OCI-LY1 (cell line): ENCODE data around the gene WDR20.

Experiments
- H2AFZ ChIP-seq: fragments of 200-600 bp; sonication (generic), shearing (Covaris generic); 2 replicates; pipeline ENCODE4 v1.6.0; 2014; ENCODE audit warnings: antibody characterized with exemption, mild to moderate bottlenecking, low read length
- H3F3A ChIP-seq: fragments of 200-600 bp; sonication (generic), shearing (Covaris generic); 2 replicates; pipeline ENCODE4 v1.6.0; 2014; ENCODE audit warnings: mild to moderate bottlenecking, antibody characterized with exemption, low read length, moderate library complexity; ENCODE audit not compliant: insufficient read depth
- H3K27ac ChIP-seq: fragments of 200-600 bp; sonication (generic); 2 replicates; pipeline ENCODE4 v1.5.1; 2014; ENCODE audit warnings: low read length, mixed run types, mild to moderate bottlenecking, low read depth; ENCODE audit not compliant: poor library complexity, severe bottlenecking
- H3K27me3 ChIP-seq: fragments of 200-600 bp; sonication (generic); 2 replicates; pipeline ENCODE4 v1.6.0; 2014; ENCODE audit warnings: antibody characterized with exemption, mild to moderate bottlenecking, low read length, moderate library complexity; ENCODE audit not compliant: insufficient read depth
- H3K36me3 ChIP-seq: fragments of 200-600 bp; sonication (generic); 2 replicates; pipeline ENCODE4 v1.6.1; 2014; ENCODE audit warnings: mild to moderate bottlenecking, antibody characterized with exemption, low read length, moderate library complexity, mixed read lengths; ENCODE audit not compliant: insufficient read depth
- H3K4me1 ChIP-seq: fragments of 200-600 bp; sonication (generic); 2 replicates; pipeline ENCODE4 v1.5.1; 2014; ENCODE audit warnings: mild to moderate bottlenecking, low read length, moderate library complexity; ENCODE audit not compliant: insufficient read depth, severe bottlenecking
- H3K4me2 ChIP-seq: fragments of 200-600 bp; sonication (generic), shearing (Covaris generic); 2 replicates; pipeline ENCODE4 v1.6.1; 2014; ENCODE audit warnings: low read length
- H3K4me3 ChIP-seq: fragments of 200-600 bp; sonication (generic); 2 replicates; pipeline ENCODE4 v1.5.1; 2014; ENCODE audit warnings: low read length, low read depth, mild to moderate bottlenecking, mixed read lengths; ENCODE audit not compliant: poor library complexity, severe bottlenecking
- H3K79me2 ChIP-seq: fragments of 200-600 bp; shearing (Covaris generic); 2 replicates; pipeline ENCODE4 v1.6.1; 2016; ENCODE audit warnings: mixed run types, low read length, mixed read lengths; ENCODE audit not compliant: insufficient read depth
- H3K9ac ChIP-seq: fragments of 200-600 bp; sonication (generic), shearing (Covaris generic); 2 replicates; pipeline ENCODE4 v1.6.1; 2014; ENCODE audit warnings: mild to moderate bottlenecking, low read length, mixed read lengths
- H3K9me2 ChIP-seq: fragments of 200-600 bp; sonication (generic), shearing (Covaris generic); 2 replicates; pipeline ENCODE4 v1.6.1; 2014; ENCODE audit warnings: low read depth, mild to moderate bottlenecking, low read length, mixed read lengths
- H3K9me3 ChIP-seq: fragments of 200-600 bp; shearing (Covaris generic); 2 replicates; pipeline ENCODE4 v1.6.1; 2014; ENCODE audit warnings: low read length, mixed read lengths
- H4K20me1 ChIP-seq: fragments of 200-600 bp; sonication (generic), shearing (Covaris generic); 2 replicates; pipeline ENCODE4 v1.6.0; 2016; ENCODE audit warnings: mild to moderate bottlenecking, low read length; ENCODE audit not compliant: insufficient read depth
- EZH2 ChIP-seq: fragments of 200-600 bp; sonication (generic), shearing (Covaris generic); IDR thresholded peaks from 2 replicates; pipeline ENCODE4 v1.8.0; 2017; ENCODE audit warnings: borderline replicate concordance, mixed run types, mild to moderate bottlenecking, antibody characterized with exemption, low read length, moderate library complexity, mixed read lengths
- TF ChIP-seq, protein P1 (sequence below): fragments of 200-600 bp; sonication (generic), shearing (Covaris generic); IDR thresholded peaks from 2 replicates; pipeline ENCODE4 v1.5.1; 2017; ENCODE audit warnings: mild to moderate bottlenecking, antibody characterized with exemption, low read length, moderate library complexity, mixed read lengths

WDR20 gene

DNA sequence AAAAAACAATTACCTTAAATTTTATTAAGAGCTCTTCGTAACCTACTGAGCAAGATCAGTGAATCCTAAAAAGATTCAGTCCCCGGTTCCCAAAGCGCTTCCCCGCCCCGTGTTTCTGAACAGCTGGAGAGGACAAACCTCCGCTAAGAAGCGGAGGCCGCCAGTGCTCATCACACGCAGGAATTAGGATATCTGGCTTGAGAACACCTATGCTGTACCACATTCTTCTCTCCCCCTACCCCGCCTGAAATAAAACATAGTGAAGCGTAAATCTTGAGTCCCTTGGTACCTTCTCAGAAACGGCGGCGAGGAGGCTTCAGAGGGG, 774 bp upstream of the WDR20 start:
- no peak overlapping the region for H2AFZ ChIP-seq
- H3K27ac ChIP-seq = peak overlapping the region; percentile 33
- peaks cover 4% of the 10 kb centered on the region; the same call in 1 of the 2 replicates for H3K36me3 ChIP-seq
- peaks cover 42% of the 10 kb centered on the region for H3K79me2 ChIP-seq
- no peaks in the 10 kb centered on the region for H4K20me1 ChIP-seq
- no peaks in the 10 kb centered on the region for H3K9me2 ChIP-seq
- no peaks in the 10 kb centered on the region for H3F3A ChIP-seq
- H3K4me2 ChIP-seq = peak overlapping the region; percentile 94
- peak overlapping the region; percentile 90 for H3K9ac ChIP-seq
- H3K4me1 ChIP-seq = peaks cover 27% of the 10 kb centered on the region
- no peak for TF ChIP-seq EZH2
- TF ChIP-seq, protein P1, sequence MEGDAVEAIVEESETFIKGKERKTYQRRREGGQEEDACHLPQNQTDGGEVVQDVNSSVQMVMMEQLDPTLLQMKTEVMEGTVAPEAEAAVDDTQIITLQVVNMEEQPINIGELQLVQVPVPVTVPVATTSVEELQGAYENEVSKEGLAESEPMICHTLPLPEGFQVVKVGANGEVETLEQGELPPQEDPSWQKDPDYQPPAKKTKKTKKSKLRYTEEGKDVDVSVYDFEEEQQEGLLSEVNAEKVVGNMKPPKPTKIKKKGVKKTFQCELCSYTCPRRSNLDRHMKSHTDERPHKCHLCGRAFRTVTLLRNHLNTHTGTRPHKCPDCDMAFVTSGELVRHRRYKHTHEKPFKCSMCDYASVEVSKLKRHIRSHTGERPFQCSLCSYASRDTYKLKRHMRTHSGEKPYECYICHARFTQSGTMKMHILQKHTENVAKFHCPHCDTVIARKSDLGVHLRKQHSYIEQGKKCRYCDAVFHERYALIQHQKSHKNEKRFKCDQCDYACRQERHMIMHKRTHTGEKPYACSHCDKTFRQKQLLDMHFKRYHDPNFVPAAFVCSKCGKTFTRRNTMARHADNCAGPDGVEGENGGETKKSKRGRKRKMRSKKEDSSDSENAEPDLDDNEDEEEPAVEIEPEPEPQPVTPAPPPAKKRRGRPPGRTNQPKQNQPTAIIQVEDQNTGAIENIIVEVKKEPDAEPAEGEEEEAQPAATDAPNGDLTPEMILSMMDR = no peak
- no peaks in the 10 kb centered on the region for H3K9me3 ChIP-seq
- peak overlapping the region; percentile 92 for H3K4me3 ChIP-seq
- H3K27me3 ChIP-seq = no peaks in the 10 kb centered on the region

DNA sequence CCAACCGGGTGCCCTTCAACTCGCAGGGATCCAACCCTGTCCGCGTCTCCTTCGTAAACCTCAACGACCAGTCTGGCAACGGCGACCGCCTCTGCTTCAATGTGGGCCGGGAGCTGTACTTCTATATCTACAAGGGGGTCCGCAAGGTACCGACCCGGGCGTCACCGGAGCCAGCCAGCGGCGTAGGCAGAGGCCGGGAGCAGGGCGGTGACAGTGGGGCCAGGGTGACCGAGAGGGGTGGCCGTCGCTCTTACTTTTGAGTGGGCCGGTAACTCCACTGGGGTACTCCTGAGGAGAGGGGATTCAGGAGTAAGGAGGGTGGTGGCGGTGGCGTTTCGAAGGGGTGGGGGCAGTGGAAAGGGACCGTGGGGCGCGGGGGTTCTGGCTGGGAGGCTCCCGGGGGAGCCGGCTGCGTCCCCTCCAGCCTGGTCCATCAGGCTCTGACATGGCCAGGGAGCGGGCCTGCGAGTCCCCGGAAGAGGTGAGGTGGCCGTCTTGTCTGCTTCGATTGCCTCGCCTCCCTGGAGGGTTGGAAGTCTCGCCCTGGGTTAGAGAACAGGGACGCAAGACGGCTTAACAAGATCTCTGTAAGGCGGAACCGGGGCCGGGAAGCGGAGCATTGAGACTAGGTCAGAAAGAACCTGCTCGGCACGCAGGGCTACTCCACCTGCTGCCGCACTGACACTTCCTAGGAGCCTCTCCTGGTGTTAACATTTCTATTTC, 491 bp downstream of the WDR20 start:
- Histone ChIP-seq H3K9me3 (no peaks in the 10 kb centered on the region), H3K36me3 (peaks cover 4% of the 10 kb centered on the region; the same call in 1 of the 2 replicates), H3K9me2 (no peaks in the 10 kb centered on the region), H3K4me3 (peak overlapping the region; percentile 92), H4K20me1 (no peaks in the 10 kb centered on the region), H3K27ac (peak overlapping the region; percentile 53), H3K79me2 (peaks cover 48% of the 10 kb centered on the region), H3K4me2 (peak overlapping the region; percentile 98), H3K9ac (peak overlapping the region; percentile 87), H3K27me3 (no peaks in the 10 kb centered on the region), H2AFZ (no peak overlapping the region), H3F3A (no peaks in the 10 kb centered on the region), H3K4me1 (peaks cover 27% of the 10 kb centered on the region)
- TF ChIP-seq EZH2 = no peak
- TF ChIP-seq, protein P1 = no peak

DNA sequence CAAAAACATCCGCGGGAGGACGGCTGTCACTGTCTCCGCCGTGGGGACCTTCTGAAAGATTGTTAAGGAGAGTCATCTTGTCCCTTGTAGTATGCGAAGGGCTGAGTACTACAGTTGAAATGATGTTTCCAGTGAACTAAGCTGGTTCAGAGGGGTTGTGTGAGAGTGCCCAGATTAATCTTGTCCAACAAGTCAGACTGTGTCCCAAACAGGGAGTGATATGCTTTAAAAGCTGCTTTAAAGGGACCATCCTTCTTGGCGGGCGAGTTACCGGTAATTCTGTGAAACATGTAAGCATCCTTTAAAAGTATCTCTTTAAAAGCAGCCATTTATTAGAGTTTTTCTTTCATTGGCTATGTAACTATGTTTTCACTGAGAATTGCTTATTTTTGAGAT, 1.1 kb downstream of the WDR20 start:
- H4K20me1 ChIP-seq = no peaks in the 10 kb centered on the region
- H3F3A ChIP-seq = no peaks in the 10 kb centered on the region
- H3K27ac ChIP-seq = peak overlapping the region; percentile 53
- H3K4me3 ChIP-seq = peak overlapping the region; percentile 92
- H3K36me3 ChIP-seq = peaks cover 4% of the 10 kb centered on the region; the same call in 1 of the 2 replicates
- no peak overlapping the region for H2AFZ ChIP-seq
- no peaks in the 10 kb centered on the region for H3K27me3 ChIP-seq
- peaks cover 54% of the 10 kb centered on the region for H3K79me2 ChIP-seq
- H3K9me2 ChIP-seq = no peaks in the 10 kb centered on the region
- H3K4me2 ChIP-seq = peak overlapping the region; percentile 98
- H3K9ac ChIP-seq = peak overlapping the region; percentile 87
- H3K9me3 ChIP-seq = no peaks in the 10 kb centered on the region
- TF ChIP-seq, protein P1 = no peak
- TF ChIP-seq EZH2 = no peak
- H3K4me1 ChIP-seq = peaks cover 27% of the 10 kb centered on the region
